ENCODE data around the gene KLHL29. TPM values are rescaled to one million over a fixed set of nuclear protein-coding genes. Genes with fewer than 3 reads are reported as not detected.

KLHL29 gene
- total RNA-seq, 1 experiment from 2014 or later: 2.6 TPM

DNA sequence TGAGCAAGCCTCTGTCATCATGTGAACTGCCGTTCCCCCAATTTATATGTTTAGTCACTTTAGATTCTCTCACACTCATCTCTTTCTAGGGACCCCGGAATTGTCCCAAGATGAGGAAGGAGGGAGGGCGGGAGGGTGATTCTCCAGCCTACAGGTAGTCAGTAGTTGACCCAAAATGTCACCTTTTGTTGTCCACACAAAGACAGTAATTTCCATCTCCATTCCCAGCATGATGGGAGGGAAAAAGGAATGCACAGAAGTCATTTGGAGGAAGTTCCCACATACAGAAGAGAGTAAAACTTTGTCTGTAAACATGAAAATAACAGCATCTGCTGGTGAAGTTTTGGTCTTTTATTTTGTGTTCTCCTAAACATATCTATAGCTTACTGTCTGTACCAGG lies 222.9 kb downstream of the KLHL29 start:
- intact Hi-C loops (cut with micrococcal nuclease): no loop called here
- H3K4me1 ChIP-seq (ENCODE audit: insufficient read depth, low read length): no peaks in the 10 kb centered on the region
- H2AFZ ChIP-seq (ENCODE audit: low read length): no peak overlapping the region
- ChIA-PET POLR2A (ENCODE audit: unreplicated experiment) (no interaction called here), CTCF (no interaction called here)
- no peaks in the 10 kb centered on the region for H3F3A ChIP-seq (ENCODE audit: low read length, unreplicated experiment)
- BruUV-seq (replicated peaks): no TSS peak
- no peak overlapping the region for H3K4me2 ChIP-seq (ENCODE audit: low read length)
- ATAC-seq: no peak
- H3K9me3 ChIP-seq (ENCODE audit: low read length): peaks cover 5% of the 10 kb centered on the region; the same call in 1 of the 2 replicates
- no peaks in the 10 kb centered on the region for H3K27me3 ChIP-seq (ENCODE audit: low read length)
- no peak overlapping the region for H3K27ac ChIP-seq (ENCODE audit: low read length)
- no peaks in the 10 kb centered on the region for H4K20me1 ChIP-seq (ENCODE audit: low read length)
- no peak overlapping the region for H3K4me3 ChIP-seq (ENCODE audit: low read length)
- TF ChIP-seq EZH2 (IDR thresholded peaks at IDR 0.05; ENCODE audit: low read length, unreplicated experiment): no peak
- TF ChIP-seq EZH2phosphoT487 (IDR thresholded peaks at IDR 0.05; ENCODE audit: borderline replicate concordance, low read length): no peak
- TF ChIP-seq, protein P1, sequence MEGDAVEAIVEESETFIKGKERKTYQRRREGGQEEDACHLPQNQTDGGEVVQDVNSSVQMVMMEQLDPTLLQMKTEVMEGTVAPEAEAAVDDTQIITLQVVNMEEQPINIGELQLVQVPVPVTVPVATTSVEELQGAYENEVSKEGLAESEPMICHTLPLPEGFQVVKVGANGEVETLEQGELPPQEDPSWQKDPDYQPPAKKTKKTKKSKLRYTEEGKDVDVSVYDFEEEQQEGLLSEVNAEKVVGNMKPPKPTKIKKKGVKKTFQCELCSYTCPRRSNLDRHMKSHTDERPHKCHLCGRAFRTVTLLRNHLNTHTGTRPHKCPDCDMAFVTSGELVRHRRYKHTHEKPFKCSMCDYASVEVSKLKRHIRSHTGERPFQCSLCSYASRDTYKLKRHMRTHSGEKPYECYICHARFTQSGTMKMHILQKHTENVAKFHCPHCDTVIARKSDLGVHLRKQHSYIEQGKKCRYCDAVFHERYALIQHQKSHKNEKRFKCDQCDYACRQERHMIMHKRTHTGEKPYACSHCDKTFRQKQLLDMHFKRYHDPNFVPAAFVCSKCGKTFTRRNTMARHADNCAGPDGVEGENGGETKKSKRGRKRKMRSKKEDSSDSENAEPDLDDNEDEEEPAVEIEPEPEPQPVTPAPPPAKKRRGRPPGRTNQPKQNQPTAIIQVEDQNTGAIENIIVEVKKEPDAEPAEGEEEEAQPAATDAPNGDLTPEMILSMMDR (conservative IDR thresholded peaks at IDR 0.05; ENCODE audit: low read depth, low read length): no peak
- DNase-seq: no peak
- no peak overlapping the region for H3K9ac ChIP-seq (ENCODE audit: low read length)
- no peaks in the 10 kb centered on the region for H3K9me2 ChIP-seq (replicated peaks; ENCODE audit: low read length)
- no peaks in the 10 kb centered on the region for H3K36me3 ChIP-seq (ENCODE audit: low read depth, low read length)
- H3K79me2 ChIP-seq (ENCODE audit: low read length): no peaks in the 10 kb centered on the region

DNA sequence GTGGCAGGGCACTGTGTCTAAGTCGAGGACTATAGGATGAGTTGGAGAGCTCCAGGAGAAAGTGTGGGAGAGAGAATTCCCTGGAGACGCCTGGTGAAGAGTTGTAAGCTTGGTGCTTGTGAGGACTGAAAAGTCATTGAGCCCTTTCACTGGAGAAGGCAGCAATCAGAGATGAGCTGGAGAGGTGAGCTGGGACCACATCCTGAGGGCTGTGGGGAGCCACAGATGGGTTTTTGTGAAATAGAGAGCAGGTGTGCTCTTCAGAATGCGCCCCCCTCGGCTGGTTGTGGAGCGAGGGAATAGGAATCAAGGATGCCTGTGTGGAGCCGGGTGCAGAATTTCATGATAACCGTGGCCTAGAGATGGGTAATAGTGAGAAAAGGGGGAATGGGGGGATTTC lies 224.3 kb downstream of the KLHL29 start:
- no peak overlapping the region for H2AFZ ChIP-seq (ENCODE audit: low read length)
- TF ChIP-seq EZH2 (IDR thresholded peaks at IDR 0.05; ENCODE audit: low read length, unreplicated experiment) (no peak), EZH2phosphoT487 (IDR thresholded peaks at IDR 0.05; ENCODE audit: borderline replicate concordance, low read length) (no peak)
- TF ChIP-seq, protein P1 (conservative IDR thresholded peaks at IDR 0.05; ENCODE audit: low read depth, low read length): no peak
- H3K9ac ChIP-seq (ENCODE audit: low read length): no peak overlapping the region
- POLR2A ChIA-PET (ENCODE audit: unreplicated experiment): no interaction called here
- H3K9me3 ChIP-seq (ENCODE audit: low read length): peaks cover 5% of the 10 kb centered on the region; the same call in 1 of the 2 replicates
- intact Hi-C loops (cut with micrococcal nuclease): no loop called here
- ATAC-seq: no peak
- BruUV-seq (replicated peaks): no TSS peak
- H3K27ac ChIP-seq (ENCODE audit: low read length): no peak overlapping the region
- H3K79me2 ChIP-seq (ENCODE audit: low read length): no peaks in the 10 kb centered on the region
- H3K4me3 ChIP-seq (ENCODE audit: low read length): no peak overlapping the region
- CTCF ChIA-PET: no interaction called here
- no peak overlapping the region for H3K4me2 ChIP-seq (ENCODE audit: low read length)
- DNase-seq: no peak
- H3K27me3 ChIP-seq (ENCODE audit: low read length): no peaks in the 10 kb centered on the region
- H3K9me2 ChIP-seq (replicated peaks; ENCODE audit: low read length): no peaks in the 10 kb centered on the region
- H3K36me3 ChIP-seq (ENCODE audit: low read depth, low read length): no peaks in the 10 kb centered on the region
- no peaks in the 10 kb centered on the region for H3F3A ChIP-seq (ENCODE audit: low read length, unreplicated experiment)
- H3K4me1 ChIP-seq (ENCODE audit: insufficient read depth, low read length): no peaks in the 10 kb centered on the region
- no peaks in the 10 kb centered on the region for H4K20me1 ChIP-seq (ENCODE audit: low read length)

DNA sequence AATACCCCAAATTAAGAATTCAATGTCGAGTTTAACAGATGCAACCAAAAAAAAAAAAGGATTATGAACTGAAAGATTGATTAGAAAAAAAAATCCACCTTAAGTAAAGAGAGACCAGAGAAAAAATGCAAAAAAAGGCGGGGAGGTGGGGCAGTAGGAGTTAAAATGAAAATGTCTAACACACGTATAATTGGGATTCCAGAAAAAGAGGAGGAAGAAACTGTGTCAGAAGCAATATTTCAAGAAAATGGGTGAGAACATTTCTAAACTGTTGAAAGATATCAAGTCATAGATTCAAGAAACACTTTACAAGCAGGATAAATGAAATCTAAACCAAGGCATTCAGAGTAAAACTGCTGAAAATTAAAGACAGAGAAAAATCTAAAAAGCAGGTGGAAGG lies 226.9 kb downstream of the KLHL29 start:
- TF ChIP-seq EZH2phosphoT487 (IDR thresholded peaks at IDR 0.05; ENCODE audit: borderline replicate concordance, low read length): no peak
- no peak for TF ChIP-seq EZH2 (IDR thresholded peaks at IDR 0.05; ENCODE audit: low read length, unreplicated experiment)
- TF ChIP-seq, protein P1 (conservative IDR thresholded peaks at IDR 0.05; ENCODE audit: low read depth, low read length): no peak
- POLR2A ChIA-PET (ENCODE audit: unreplicated experiment): no interaction called here

More for the DNA sequence above, 226.9 kb downstream of the KLHL29 start:
- Histone ChIP-seq H3K9ac (ENCODE audit: low read length) (no peak overlapping the region), H3K27ac (ENCODE audit: low read length) (no peak overlapping the region), H3K4me2 (ENCODE audit: low read length) (no peak overlapping the region), H3F3A (ENCODE audit: low read length, unreplicated experiment) (no peaks in the 10 kb centered on the region), H3K4me1 (ENCODE audit: insufficient read depth, low read length) (no peaks in the 10 kb centered on the region), H2AFZ (ENCODE audit: low read length) (no peak overlapping the region), H4K20me1 (ENCODE audit: low read length) (no peaks in the 10 kb centered on the region), H3K9me2 (replicated peaks; ENCODE audit: low read length) (no peaks in the 10 kb centered on the region), H3K9me3 (ENCODE audit: low read length) (no peaks in the 10 kb centered on the region), H3K79me2 (ENCODE audit: low read length) (no peaks in the 10 kb centered on the region), H3K36me3 (ENCODE audit: low read depth, low read length) (no peaks in the 10 kb centered on the region), H3K4me3 (ENCODE audit: low read length) (no peak overlapping the region), H3K27me3 (ENCODE audit: low read length) (no peaks in the 10 kb centered on the region)
- DNase-seq: no peak
- intact Hi-C loops (cut with micrococcal nuclease): no loop called here
- BruUV-seq (replicated peaks): no TSS peak
- CTCF ChIA-PET: no interaction called here
- no peak for ATAC-seq
